BLaER1 (cell line): Measurements from ENCODE around the gene OASL.

Experiments
- H3K27ac ChIP-seq: shearing (Covaris generic); formaldehyde crosslinking; 2 replicates; pipeline ENCODE4 v1.8.1; 2022
- H3K27me3 ChIP-seq: shearing (Covaris generic); formaldehyde crosslinking; 2 replicates; pipeline ENCODE4 v1.8.1; 2022
- H3K36me3 ChIP-seq: shearing (Covaris generic); formaldehyde crosslinking; 2 replicates; pipeline ENCODE4 v1.8.1; 2022
- H3K4me1 ChIP-seq: shearing (Covaris generic); formaldehyde crosslinking; 2 replicates; pipeline ENCODE4 v1.8.1; 2022
- H3K4me2 ChIP-seq: shearing (Covaris generic); formaldehyde crosslinking; 2 replicates; pipeline ENCODE4 v1.8.1; 2022
- H3K4me3 ChIP-seq: shearing (Covaris generic); formaldehyde crosslinking; 2 replicates; pipeline ENCODE4 v1.8.1; 2022
- H3K9ac ChIP-seq: shearing (Covaris generic); formaldehyde crosslinking; 2 replicates; pipeline ENCODE4 v1.8.1; 2022
- H3K9me3 ChIP-seq: shearing (Covaris generic); formaldehyde crosslinking; 2 replicates; pipeline ENCODE4 v1.8.1; 2022
- H4K20me1 ChIP-seq: shearing (Covaris generic); formaldehyde crosslinking; 2 replicates; pipeline ENCODE4 v1.8.1; 2022
- Cebpa-rat ChIP-seq: shearing (Covaris generic); IDR thresholded peaks from 2 replicates; pipeline ENCODE4 v1.8.1; 2022

OASL gene

GRCh38 chr12:120999191-121000120, 39.6 kb downstream of the OASL start:
- Histone ChIP-seq H3K4me3 (no peak overlapping the region), H3K27ac (no peak overlapping the region), H3K9me3 (no peaks in the 10 kb centered on the region), H3K36me3 (peaks cover 38% of the 10 kb centered on the region), H4K20me1 (no peaks in the 10 kb centered on the region), H3K4me2 (no peak overlapping the region), H3K27me3 (no peaks in the 10 kb centered on the region), H3K4me1 (peaks cover 35% of the 10 kb centered on the region), H3K9ac (no peak overlapping the region)
- no peak for TF ChIP-seq Cebpa-rat

- Histone ChIP-seq H3K4me2 (peak overlapping the region; percentile 7; the same call in 1 of the 2 replicates), H3K27ac (no peak overlapping the region), H3K9me3 (no peaks in the 10 kb centered on the region), H3K27me3 (no peaks in the 10 kb centered on the region), H4K20me1 (no peaks in the 10 kb centered on the region), H3K9ac (no peak overlapping the region), H3K36me3 (peaks cover 28% of the 10 kb centered on the region), H3K4me3 (no peak overlapping the region), H3K4me1 (peaks cover 35% of the 10 kb centered on the region)
- no peak for TF ChIP-seq Cebpa-rat
Measured at GRCh38 chr12:120998435-120998834, 40.6 kb downstream of the OASL start.

DNA sequence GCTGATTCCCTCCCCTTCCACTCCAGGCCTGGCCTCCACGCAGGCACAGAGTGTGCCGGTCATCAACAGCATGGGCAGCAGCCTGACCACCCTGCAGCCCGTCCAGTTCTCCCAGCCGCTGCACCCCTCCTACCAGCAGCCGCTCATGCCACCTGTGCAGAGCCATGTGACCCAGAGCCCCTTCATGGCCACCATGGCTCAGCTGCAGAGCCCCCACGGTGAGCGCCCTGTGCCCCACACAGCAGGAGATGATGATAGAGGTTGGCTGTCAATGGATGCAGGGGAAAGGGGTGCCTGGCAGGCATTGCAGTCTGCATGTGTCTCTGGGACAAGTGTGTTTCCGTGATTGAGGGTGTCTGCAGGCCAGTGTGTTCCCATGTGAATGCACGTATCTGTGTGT, 41.6 kb downstream of the OASL start:
- no peaks in the 10 kb centered on the region for H3K27me3 ChIP-seq
- H3K4me1 ChIP-seq, result peaks cover 35% of the 10 kb centered on the region
- no peaks in the 10 kb centered on the region for H4K20me1 ChIP-seq
- no peak overlapping the region for H3K4me3 ChIP-seq
- no peak for TF ChIP-seq Cebpa-rat
- H3K9me3 ChIP-seq, result no peaks in the 10 kb centered on the region
- no peak overlapping the region for H3K27ac ChIP-seq
- H3K9ac ChIP-seq, result no peak overlapping the region
- H3K36me3 ChIP-seq, result peaks cover 18% of the 10 kb centered on the region
- H3K4me2 ChIP-seq, result peak overlapping the region; percentile 32; the same call in 1 of the 2 replicates

DNA sequence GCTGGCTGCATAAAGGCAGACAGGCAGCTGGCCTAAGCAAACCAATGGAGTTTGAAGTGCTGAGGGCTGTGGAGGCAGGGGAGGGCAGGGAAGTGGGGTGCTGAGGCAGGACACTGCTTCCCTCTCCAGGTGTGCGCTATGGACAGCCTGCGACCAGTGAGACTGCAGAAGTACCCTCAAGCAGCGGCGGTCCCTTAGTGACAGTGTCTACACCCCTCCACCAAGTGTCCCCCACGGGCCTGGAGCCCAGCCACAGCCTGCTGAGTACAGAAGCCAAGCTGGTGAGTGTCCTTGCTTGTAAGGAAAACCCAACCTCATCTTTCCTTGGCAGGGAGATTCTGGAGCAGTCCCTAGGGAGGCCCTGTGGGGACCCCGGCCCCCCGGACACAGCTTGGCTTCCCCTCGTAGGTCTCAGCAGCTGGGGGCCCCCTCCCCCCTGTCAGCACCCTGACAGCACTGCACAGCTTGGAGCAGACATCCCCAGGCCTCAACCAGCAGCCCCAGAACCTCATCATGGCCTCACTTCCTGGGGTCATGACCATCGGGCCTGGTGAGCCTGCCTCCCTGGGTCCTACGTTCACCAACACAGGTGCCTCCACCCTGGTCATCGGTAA, 42.8 kb downstream of the OASL start:
- TF ChIP-seq Cebpa-rat, result no peak
- H3K36me3 ChIP-seq, result peaks cover 6% of the 10 kb centered on the region; the same call in 1 of the 2 replicates

DNA sequence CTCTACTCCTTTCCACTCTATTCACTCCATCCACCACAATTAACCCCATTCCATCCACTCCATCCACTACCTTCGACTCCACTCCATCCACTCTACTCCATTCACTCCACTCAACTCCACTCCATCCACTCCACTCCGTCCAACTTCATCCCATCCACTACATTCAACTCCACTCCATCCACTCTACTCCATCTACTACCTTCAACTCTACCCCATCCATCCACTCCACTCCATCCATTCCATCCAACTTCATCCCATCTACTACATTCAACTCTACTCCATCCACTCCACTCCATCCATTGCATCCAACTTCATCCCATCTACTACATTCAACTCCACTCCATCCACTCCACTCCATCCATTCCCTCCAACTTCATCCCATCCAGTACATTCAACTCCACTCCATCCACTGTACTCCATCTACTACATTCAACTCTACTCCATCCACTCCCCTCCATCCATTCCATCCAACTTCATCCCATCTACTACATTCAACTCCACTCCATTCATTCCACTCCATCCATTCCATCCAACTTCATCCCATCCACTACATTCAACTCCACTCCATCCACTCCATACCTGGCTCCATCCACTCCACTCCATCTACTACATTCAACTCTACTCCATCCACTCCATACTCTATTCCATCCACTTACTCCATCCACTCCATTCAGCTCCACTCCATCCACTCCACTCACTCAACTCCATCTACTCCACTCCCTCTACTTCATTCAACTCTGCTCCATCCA, 44.3 kb downstream of the OASL start:
- TF ChIP-seq Cebpa-rat, result no peak
- no peak overlapping the region for H3K4me3 ChIP-seq
- no peaks in the 10 kb centered on the region for H3K36me3 ChIP-seq
- no peak overlapping the region for H3K9ac ChIP-seq
- no peak overlapping the region for H3K4me2 ChIP-seq
- H3K27me3 ChIP-seq, result no peaks in the 10 kb centered on the region
- no peaks in the 10 kb centered on the region for H3K9me3 ChIP-seq
- H3K4me1 ChIP-seq, result peaks cover 22% of the 10 kb centered on the region
- H4K20me1 ChIP-seq, result no peaks in the 10 kb centered on the region
- H3K27ac ChIP-seq, result no peak overlapping the region

More for the DNA sequence above, 42.8 kb downstream of the OASL start:
- H3K4me2 ChIP-seq, result no peak overlapping the region
- H4K20me1 ChIP-seq, result no peaks in the 10 kb centered on the region
- H3K27me3 ChIP-seq, result no peaks in the 10 kb centered on the region
- H3K4me1 ChIP-seq, result peaks cover 28% of the 10 kb centered on the region
- H3K4me3 ChIP-seq, result no peak overlapping the region
- no peak overlapping the region for H3K27ac ChIP-seq
- H3K9ac ChIP-seq, result no peak overlapping the region
- H3K9me3 ChIP-seq, result no peaks in the 10 kb centered on the region

GRCh38 chr12:120994059-120994458, 45.0 kb downstream of the OASL start:
- H3K4me2 ChIP-seq, result no peak overlapping the region
- H3K9me3 ChIP-seq, result no peaks in the 10 kb centered on the region
- H3K4me1 ChIP-seq, result peaks cover 22% of the 10 kb centered on the region
- no peaks in the 10 kb centered on the region for H3K27me3 ChIP-seq
- no peaks in the 10 kb centered on the region for H3K36me3 ChIP-seq
- no peak overlapping the region for H3K27ac ChIP-seq
- no peaks in the 10 kb centered on the region for H4K20me1 ChIP-seq
- no peak overlapping the region for H3K9ac ChIP-seq
- H3K4me3 ChIP-seq, result no peak overlapping the region
- no peak for TF ChIP-seq Cebpa-rat

DNA sequence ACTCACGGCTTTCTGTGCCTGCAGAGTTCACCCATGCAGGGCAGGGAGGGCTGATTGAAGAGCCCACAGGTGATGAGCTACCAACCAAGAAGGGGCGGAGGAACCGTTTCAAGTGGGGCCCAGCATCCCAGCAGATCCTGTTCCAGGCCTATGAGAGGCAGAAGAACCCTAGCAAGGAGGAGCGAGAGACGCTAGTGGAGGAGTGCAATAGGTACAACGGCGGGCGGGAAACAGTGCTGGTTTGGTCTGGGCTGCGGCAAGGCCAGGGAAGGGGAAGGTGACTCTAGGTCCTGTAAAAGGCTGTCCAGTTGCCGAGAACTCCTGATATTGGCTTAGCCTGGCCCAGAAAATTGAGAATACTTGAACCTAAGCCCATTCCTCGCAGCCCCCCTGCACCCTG, 45.5 kb downstream of the OASL start:
- H3K9ac ChIP-seq, result no peak overlapping the region
- no peak overlapping the region for H3K4me2 ChIP-seq
- no peaks in the 10 kb centered on the region for H3K36me3 ChIP-seq
- TF ChIP-seq Cebpa-rat, result no peak
- H3K4me3 ChIP-seq, result no peak overlapping the region
- H3K27me3 ChIP-seq, result no peaks in the 10 kb centered on the region
- H4K20me1 ChIP-seq, result no peaks in the 10 kb centered on the region
- peaks cover 17% of the 10 kb centered on the region for H3K4me1 ChIP-seq
- no peaks in the 10 kb centered on the region for H3K9me3 ChIP-seq
- no peak overlapping the region for H3K27ac ChIP-seq

DNA sequence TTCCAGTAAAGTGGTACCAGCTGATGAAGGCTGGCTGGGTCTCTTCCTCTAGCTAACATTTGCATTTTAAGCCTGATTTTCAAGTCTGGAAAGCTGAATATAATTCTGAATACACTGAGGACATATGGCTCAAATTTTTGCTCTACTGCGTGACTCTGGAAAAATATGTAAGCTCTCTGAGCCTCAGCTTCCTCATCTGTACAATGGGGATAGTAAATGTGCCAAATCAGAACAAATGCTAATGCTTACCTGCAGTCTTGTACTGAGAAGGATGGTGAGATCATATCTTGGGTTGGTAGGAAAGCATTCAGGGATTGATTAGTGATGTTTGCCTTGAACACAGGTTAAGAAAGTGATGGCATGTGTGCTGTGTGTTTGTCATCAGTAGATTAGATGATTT, 46.1 kb downstream of the OASL start:
- Histone ChIP-seq H3K27ac (no peak overlapping the region), H4K20me1 (no peaks in the 10 kb centered on the region), H3K4me2 (no peak overlapping the region), H3K9me3 (no peaks in the 10 kb centered on the region), H3K27me3 (no peaks in the 10 kb centered on the region), H3K4me3 (no peak overlapping the region), H3K9ac (no peak overlapping the region), H3K36me3 (no peaks in the 10 kb centered on the region), H3K4me1 (peaks cover 12% of the 10 kb centered on the region)
- TF ChIP-seq Cebpa-rat, result no peak

GRCh38 chr12:120991965-120992364, 47.1 kb downstream of the OASL start:
- Histone ChIP-seq H3K4me2 (no peak overlapping the region), H3K4me1 (peaks cover 1% of the 10 kb centered on the region), H4K20me1 (no peaks in the 10 kb centered on the region), H3K27me3 (no peaks in the 10 kb centered on the region), H3K36me3 (no peaks in the 10 kb centered on the region), H3K9me3 (no peaks in the 10 kb centered on the region), H3K9ac (no peak overlapping the region), H3K4me3 (no peak overlapping the region), H3K27ac (no peak overlapping the region)
- TF ChIP-seq Cebpa-rat, result no peak
